Activated CD4-positive, alpha-beta T cell treated with anti-CD3 and anti-CD28 coated beads, Interleukin-2, amount 10 ng/mL, durations not matched to agents 24 days and 14 days (primary cell): ENCODE measurements around the gene L3MBTL1. TPM values are rescaled to one million over a fixed set of nuclear protein-coding genes. Genes with fewer than 3 reads are reported as not detected.
"Not testable (repeated sequence)": the region's sequence is repeated elsewhere in the genome, so short reads cannot be mapped to it uniquely, and the experiment has no call there.

ENCODE experiments used
- DNase-seq: peaks from one replicate; pipeline ENCODE4 v3.0.0; 2022
- H3K27ac Mint-ChIP-seq: one replicate; pipeline ENCODE4 v1.8.0; 2022; ENCODE audit warnings: mild to moderate bottlenecking, mixed read lengths
- H3K27me3 Mint-ChIP-seq: one replicate; pipeline ENCODE4 v1.8.0; 2022; ENCODE audit warnings: mixed read lengths
- H3K36me3 Mint-ChIP-seq: one replicate; pipeline ENCODE4 v1.8.0; 2022; ENCODE audit warnings: low read depth, mild to moderate bottlenecking, mixed read lengths
- H3K4me1 Mint-ChIP-seq: one replicate; pipeline ENCODE4 v1.8.0; 2021; ENCODE audit warnings: mixed read lengths
- H3K4me3 Mint-ChIP-seq: one replicate; pipeline ENCODE4 v1.8.0; 2022; ENCODE audit warnings: mild to moderate bottlenecking, moderate library complexity, mixed read lengths
- H3K9me3 Mint-ChIP-seq: one replicate; pipeline ENCODE4 v1.8.0; 2021; ENCODE audit warnings: mixed read lengths
- intact Hi-C: fragments of 100-400 bp; cut with micrococcal nuclease; formaldehyde crosslinking; loops from one replicate; pipeline ENCODE4 v1.15.1; 2023
- total RNA-seq: library from RNA; stranded (reverse); gene quantifications from 2 replicates; pipeline ENCODE4 v1.2.3, GENCODE V29; 2022

The L3MBTL1 gene
- total RNA-seq, 1 donor from 2014 or later = 9.9 TPM

- DNase-seq = no peak
- Mint-ChIP-seq H3K4me1 (peaks cover 2% of the 10 kb centered on the region), H3K4me3 (no peak overlapping the region), H3K27ac (no peak overlapping the region), H3K9me3 (no peaks in the 10 kb centered on the region), H3K36me3 (peaks cover 6% of the 10 kb centered on the region), H3K27me3 (peaks cover 14% of the 10 kb centered on the region)
- intact Hi-C loops = no loop called here
Observed at GRCh38 chr20:43472671-43473380, 34.7 kb upstream of the L3MBTL1 start.

- peaks cover 17% of the 10 kb centered on the region for H3K27me3 Mint-ChIP-seq
- intact Hi-C loops = no loop called here
- DNase-seq = no peak
- H3K9me3 Mint-ChIP-seq = no peaks in the 10 kb centered on the region
- no peak overlapping the region for H3K4me3 Mint-ChIP-seq
- peaks cover 2% of the 10 kb centered on the region for H3K4me1 Mint-ChIP-seq
- no peak overlapping the region for H3K27ac Mint-ChIP-seq
- peaks cover 6% of the 10 kb centered on the region for H3K36me3 Mint-ChIP-seq
Observed at GRCh38 chr20:43473381-43473704, 34.2 kb upstream of the L3MBTL1 start.

- Mint-ChIP-seq H3K4me3 (no peak overlapping the region), H3K27ac (no peak overlapping the region), H3K36me3 (no peaks in the 10 kb centered on the region), H3K4me1 (no peaks in the 10 kb centered on the region), H3K27me3 (peaks cover 31% of the 10 kb centered on the region), H3K9me3 (no peaks in the 10 kb centered on the region)
- intact Hi-C loops = no loop called here
- no peak for DNase-seq
Observed at GRCh38 chr20:43477193-43477592, 30.3 kb upstream of the L3MBTL1 start.

GRCh38 chr20:43477619-43478018, 29.9 kb upstream of the L3MBTL1 start:
- Mint-ChIP-seq H3K9me3 (no peaks in the 10 kb centered on the region), H3K36me3 (no peaks in the 10 kb centered on the region), H3K27me3 (peaks cover 31% of the 10 kb centered on the region), H3K4me3 (no peak overlapping the region), H3K4me1 (no peaks in the 10 kb centered on the region), H3K27ac (no peak overlapping the region)
- intact Hi-C loops = no loop called here
- DNase-seq = no peak

- Mint-ChIP-seq H3K9me3 (no peaks in the 10 kb centered on the region), H3K36me3 (peaks cover 1% of the 10 kb centered on the region), H3K4me1 (peaks cover 6% of the 10 kb centered on the region), H3K4me3 (no peak overlapping the region), H3K27ac (no peak overlapping the region), H3K27me3 (no peaks in the 10 kb centered on the region)
- DNase-seq = no peak
- intact Hi-C loops = no loop called here
Observed at GRCh38 chr20:43490038-43490437, 17.5 kb upstream of the L3MBTL1 start.

- Mint-ChIP-seq H3K9me3 (no peaks in the 10 kb centered on the region), H3K4me3 (no peak overlapping the region), H3K27ac (peak overlapping the region; percentile 28), H3K36me3 (peaks cover 1% of the 10 kb centered on the region), H3K4me1 (peaks cover 6% of the 10 kb centered on the region), H3K27me3 (no peaks in the 10 kb centered on the region)
- no peak for DNase-seq
- intact Hi-C loops = no loop called here
Observed at GRCh38 chr20:43492101-43492500, 15.4 kb upstream of the L3MBTL1 start.

- peaks cover 6% of the 10 kb centered on the region for H3K4me1 Mint-ChIP-seq
- H3K36me3 Mint-ChIP-seq = peaks cover 1% of the 10 kb centered on the region
- intact Hi-C loops = no loop called here
- no peak overlapping the region for H3K4me3 Mint-ChIP-seq
- H3K27ac Mint-ChIP-seq = no peak overlapping the region
- H3K27me3 Mint-ChIP-seq = no peaks in the 10 kb centered on the region
- no peaks in the 10 kb centered on the region for H3K9me3 Mint-ChIP-seq
- no peak for DNase-seq
Observed at GRCh38 chr20:43495388-43495787, 12.1 kb upstream of the L3MBTL1 start.

- H3K4me3 Mint-ChIP-seq, intact Hi-C loops, H3K9me3 Mint-ChIP-seq, H3K36me3 Mint-ChIP-seq, DNase-seq, H3K4me1 Mint-ChIP-seq, H3K27ac Mint-ChIP-seq: not testable (repeated sequence)
- H3K27me3 Mint-ChIP-seq = peaks cover 27% of the 10 kb centered on the region
Observed at GRCh38 chr20:43502021-43502420, 5.5 kb upstream of the L3MBTL1 start.

GRCh38 chr20:43506238-43506637, 1.3 kb upstream of the L3MBTL1 start:
- H3K27me3 Mint-ChIP-seq = peaks cover 41% of the 10 kb centered on the region
- no peaks in the 10 kb centered on the region for H3K9me3 Mint-ChIP-seq
- no peaks in the 10 kb centered on the region for H3K36me3 Mint-ChIP-seq
- H3K27ac Mint-ChIP-seq = no peak overlapping the region
- H3K4me3 Mint-ChIP-seq = no peak overlapping the region
- intact Hi-C loops = no loop called here
- peaks cover 3% of the 10 kb centered on the region for H3K4me1 Mint-ChIP-seq
- no peak for DNase-seq

- Mint-ChIP-seq H3K4me1 (peaks cover 3% of the 10 kb centered on the region), H3K36me3 (no peaks in the 10 kb centered on the region), H3K9me3 (no peaks in the 10 kb centered on the region), H3K27me3 (peaks cover 40% of the 10 kb centered on the region), H3K4me3 (peak overlapping the region; percentile 67), H3K27ac (no peak overlapping the region)
- DNase-seq = no peak
- intact Hi-C loops = no loop called here
Observed at GRCh38 chr20:43508106-43508505, 609 bp downstream of the L3MBTL1 start.

- Mint-ChIP-seq H3K27ac (no peak overlapping the region), H3K36me3 (no peaks in the 10 kb centered on the region), H3K4me3 (peak overlapping the region; percentile 67), H3K9me3 (no peaks in the 10 kb centered on the region), H3K4me1 (peaks cover 3% of the 10 kb centered on the region), H3K27me3 (peaks cover 37% of the 10 kb centered on the region)
- DNase-seq = no peak
- intact Hi-C loops = no loop called here
Observed at GRCh38 chr20:43508604-43509040, 1.1 kb downstream of the L3MBTL1 start.

GRCh38 chr20:43511879-43512278, 4.4 kb downstream of the L3MBTL1 start:
- Mint-ChIP-seq H3K4me1 (peaks cover 9% of the 10 kb centered on the region), H3K36me3 (peaks cover 3% of the 10 kb centered on the region), H3K27ac (no peak overlapping the region), H3K9me3 (no peaks in the 10 kb centered on the region), H3K27me3 (peaks cover 16% of the 10 kb centered on the region), H3K4me3 (no peak overlapping the region)
- DNase-seq = no peak
- intact Hi-C loops = no loop called here

GRCh38 chr20:43513372-43513930, 6.0 kb downstream of the L3MBTL1 start:
- peaks cover 5% of the 10 kb centered on the region for H3K36me3 Mint-ChIP-seq
- intact Hi-C loops = no loop called here
- peak overlapping the region; percentile 93 for H3K27ac Mint-ChIP-seq
- peaks cover 10% of the 10 kb centered on the region for H3K27me3 Mint-ChIP-seq
- DNase-seq = no peak
- peaks cover 9% of the 10 kb centered on the region for H3K4me1 Mint-ChIP-seq
- no peaks in the 10 kb centered on the region for H3K9me3 Mint-ChIP-seq
- H3K4me3 Mint-ChIP-seq = peak overlapping the region; percentile 97

- no peaks in the 10 kb centered on the region for H3K9me3 Mint-ChIP-seq
- peak overlapping the region; percentile 93 for H3K27ac Mint-ChIP-seq
- DNase-seq = peak; percentile 97
- H3K27me3 Mint-ChIP-seq = peaks cover 5% of the 10 kb centered on the region
- peak overlapping the region; percentile 97 for H3K4me3 Mint-ChIP-seq
- H3K36me3 Mint-ChIP-seq = peaks cover 5% of the 10 kb centered on the region
- peaks cover 6% of the 10 kb centered on the region for H3K4me1 Mint-ChIP-seq
- intact Hi-C loops = loop anchor here (1.0 to 2.0 kb wide), 2 partner anchors 57 to 65 kb away; partner anchors contain the start of gene SRSF6
Observed at GRCh38 chr20:43513931-43514647, 6.6 kb downstream of the L3MBTL1 start.
